D721Med (cell line): ENCODE data around the gene PIK3CB.

Experiments
- DNase-seq: peaks from one replicate; pipeline ENCODE4 v3.0.0; 2011; ENCODE audit warnings: low spot score; ENCODE audit not compliant: insufficient read length
- FAIRE-seq: peaks from 2 replicates; lab custom pipeline; 2011; peaks lifted over from hg19 to GRCh38; lab: Jason Lieb, UNC
- CTCF ChIP-seq: IDR thresholded peaks from 2 replicates; pipeline ENCODE4 v1.5.1; 2012; ENCODE audit warnings: mild to moderate bottlenecking, control low read depth; ENCODE audit not compliant: insufficient read depth; ENCODE audit errors: missing control alignments

Gene PIK3CB

GRCh38 chr3:138834596-138835396 lies at the start of gene PIK3CB:
PIK3CB (minus strand) TSS chr3:138834928; CDS start chr3:138759343, 75,585 bp downstream.
- TF ChIP-seq CTCF, result no peak
- no peak for FAIRE-seq

GRCh38 chr3:138881233-138881632 lies 46.5 kb upstream of the PIK3CB start:
- FAIRE-seq (no peak), DNase-seq (no peak)
- TF ChIP-seq CTCF, result no peak

More at GRCh38 chr3:138834596-138835396, at the start of gene PIK3CB:
- DNase-seq, result peak; percentile 63

GRCh38 chr3:138879541-138880380 lies 45.0 kb upstream of the PIK3CB start:
- TF ChIP-seq CTCF, result no peak
- DNase-seq (no peak), FAIRE-seq (no peak)

GRCh38 chr3:138877226-138877625 lies 42.5 kb upstream of the PIK3CB start:
- no peak for TF ChIP-seq CTCF
- DNase-seq (no peak), FAIRE-seq (no peak)

GRCh38 chr3:138875754-138876664 lies 41.3 kb upstream of the PIK3CB start:
- DNase-seq, result no peak
- FAIRE-seq, result no peak
- no peak for TF ChIP-seq CTCF

GRCh38 chr3:138875096-138875753 lies 40.5 kb upstream of the PIK3CB start:
- FAIRE-seq, result no peak
- DNase-seq, result no peak
- no peak for TF ChIP-seq CTCF
